Ovary (tissue), 3 donors: ENCODE results near the gene EPB41L3.

Source experiments
- CTCF ChIP-seq, 3 donors: fragments of 450-650 bp in 2 of 3; fragments of 200-600 bp in 1 of 3; IDR thresholded peaks; one replicate each; pipeline versions ENCODE4 v1.5.1 to v1.8.0; 2016 to 2022; ENCODE audit warnings: antibody characterized with exemption in 3 of 3, mild to moderate bottlenecking in 1 of 3
- EP300 ChIP-seq: sonication (generic); formaldehyde crosslinking; IDR thresholded peaks from one replicate; pipeline ENCODE4 v1.6.1; 2017; ENCODE audit warnings: antibody characterized with exemption
- POLR2A ChIP-seq: fragments of 450-650 bp; IDR thresholded peaks from one replicate; pipeline ENCODE4 v1.6.1; 2017; ENCODE audit warnings: antibody characterized with exemption, mild to moderate bottlenecking, moderate library complexity
- donor health status: DM: no; HTN: no; CAD: no.

DNA sequence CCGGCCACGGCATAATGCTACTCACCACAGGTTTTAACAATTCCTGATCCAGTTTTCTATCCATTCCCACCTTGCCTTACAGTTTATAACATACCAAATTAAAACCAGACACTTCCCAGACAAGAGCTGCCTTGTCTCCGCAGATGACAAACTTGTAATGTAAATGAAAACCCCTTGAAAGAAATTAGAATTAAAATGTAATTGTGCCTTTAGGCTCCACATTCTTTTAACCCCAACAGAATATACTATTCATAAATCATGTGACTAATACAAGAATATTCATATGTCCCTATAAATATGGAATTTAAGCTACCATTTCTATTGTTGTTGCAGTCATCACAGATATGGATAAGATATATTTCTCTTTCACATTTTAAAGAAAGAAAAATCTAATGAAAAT, 178.4 kb downstream of the EPB41L3 start:
- TF ChIP-seq CTCF (IDR thresholded peaks at IDR 0.05) (no peak), POLR2A (no peak), EP300 (no peak)
